Measurements from ENCODE around the gene ADSS1.
"Not testable (repeated sequence)": the region's sequence is repeated elsewhere in the genome, so short reads cannot be mapped to it uniquely, and the experiment has no call there.

ADSS1 gene

DNA sequence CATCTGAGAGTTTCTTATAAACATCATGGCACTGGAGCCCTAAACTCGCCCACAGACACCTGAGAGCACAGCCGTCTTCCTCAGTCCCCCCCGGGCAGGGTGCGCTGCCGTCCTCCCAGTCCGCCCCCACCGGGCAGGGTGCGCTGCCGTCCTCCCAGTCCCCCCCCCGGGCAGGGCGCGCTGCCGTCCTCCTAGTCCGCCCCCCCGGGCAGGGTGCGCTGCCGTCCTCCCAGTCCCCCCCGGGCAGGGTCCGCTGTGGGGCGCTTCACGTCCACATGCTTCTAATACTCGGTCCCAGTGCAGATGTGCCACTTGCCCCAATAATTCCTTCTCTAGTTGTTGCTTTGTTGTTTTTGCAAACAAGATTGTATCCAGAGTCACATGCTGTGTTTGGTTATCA lies 6.9 kb upstream of the ADSS1 start:
- Mint-ChIP-seq H3K4me3 (no peak overlapping the region), H3K4me1 (no peaks in the 10 kb centered on the region), H3K9me3 (no peaks in the 10 kb centered on the region), H3K36me3 (peaks cover 12% of the 10 kb centered on the region), H3K27ac (no peak overlapping the region)
- DNase-seq (ENCODE audit: low spot score in 2 of 2) (no peak), ATAC-seq (no peak)

DNA sequence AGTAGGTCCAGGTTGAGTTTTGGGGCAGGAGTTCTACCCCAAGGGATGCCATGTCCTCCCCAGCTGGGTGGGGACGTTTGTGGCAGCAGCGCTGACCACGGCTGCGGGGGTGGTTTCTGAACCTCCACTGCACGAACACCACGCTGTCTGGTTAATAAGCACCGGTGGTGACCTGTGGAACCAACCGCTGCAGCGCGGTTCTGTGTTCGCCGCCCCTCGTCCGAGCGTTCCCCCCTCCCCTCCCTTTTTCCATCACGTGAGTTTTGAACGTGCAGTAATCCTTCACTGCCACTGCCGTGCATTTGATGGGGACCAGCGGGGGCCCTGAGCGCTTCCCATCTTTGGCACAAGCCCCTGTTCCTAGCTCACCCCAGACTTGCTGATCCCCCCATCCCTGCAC lies 6.4 kb upstream of the ADSS1 start:
- H3K4me1 Mint-ChIP-seq = no peaks in the 10 kb centered on the region
- H3K9me3 Mint-ChIP-seq = no peaks in the 10 kb centered on the region
- ATAC-seq = no peak
- peaks cover 12% of the 10 kb centered on the region for H3K36me3 Mint-ChIP-seq
- H3K4me3 Mint-ChIP-seq = no peak overlapping the region
- no peak overlapping the region for H3K27ac Mint-ChIP-seq
- DNase-seq (ENCODE audit: low spot score in 2 of 2) = no peak

DNA sequence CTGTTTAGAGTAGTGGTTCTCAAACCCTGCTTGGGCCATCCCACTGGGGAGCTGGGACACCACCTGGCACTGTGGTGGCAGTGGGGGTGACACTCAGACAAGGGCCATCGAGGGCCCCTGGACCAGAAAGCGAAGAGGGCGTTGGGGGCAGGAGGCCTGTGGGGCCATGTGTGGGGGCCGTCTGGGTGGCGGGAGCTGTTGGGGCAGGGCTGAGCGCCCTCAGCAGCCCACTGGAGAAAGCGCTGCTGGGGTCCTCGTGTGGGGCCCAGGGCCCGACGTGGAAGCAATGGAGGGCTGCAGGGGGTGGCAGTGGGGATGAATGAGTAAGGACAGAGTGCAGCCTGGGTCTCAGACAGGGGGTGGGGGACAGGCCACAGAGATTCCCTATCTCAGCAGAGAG lies 5.9 kb upstream of the ADSS1 start:
- H3K4me1 Mint-ChIP-seq = no peaks in the 10 kb centered on the region
- no peaks in the 10 kb centered on the region for H3K9me3 Mint-ChIP-seq
- no peak for DNase-seq (ENCODE audit: low spot score in 2 of 2)
- H3K27ac Mint-ChIP-seq = no peak overlapping the region
- ATAC-seq = no peak
- peaks cover 8% of the 10 kb centered on the region for H3K36me3 Mint-ChIP-seq
- H3K4me3 Mint-ChIP-seq = no peak overlapping the region

DNA sequence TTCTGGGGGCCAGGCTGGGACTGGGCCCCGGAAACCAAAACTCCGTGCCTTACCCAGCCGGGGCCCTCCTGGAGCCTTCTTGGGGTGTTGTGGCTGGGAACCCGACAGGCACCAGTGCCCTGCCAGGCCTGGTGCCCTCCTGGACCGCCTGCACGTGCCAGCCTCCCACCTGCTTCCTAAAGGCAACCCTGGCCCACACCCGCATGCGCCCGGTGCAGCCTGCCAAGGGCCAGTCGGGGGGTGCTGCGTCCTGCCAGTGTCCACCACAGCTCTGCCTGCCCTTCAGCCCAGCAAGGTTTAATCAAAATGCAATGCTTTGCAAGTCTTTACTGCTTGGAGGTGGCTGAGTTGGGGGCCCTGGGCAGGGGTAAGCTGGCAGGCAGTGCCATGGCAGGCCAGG lies 5.2 kb upstream of the ADSS1 start:
- H3K4me1 Mint-ChIP-seq = no peaks in the 10 kb centered on the region
- no peak overlapping the region for H3K4me3 Mint-ChIP-seq

DNA sequence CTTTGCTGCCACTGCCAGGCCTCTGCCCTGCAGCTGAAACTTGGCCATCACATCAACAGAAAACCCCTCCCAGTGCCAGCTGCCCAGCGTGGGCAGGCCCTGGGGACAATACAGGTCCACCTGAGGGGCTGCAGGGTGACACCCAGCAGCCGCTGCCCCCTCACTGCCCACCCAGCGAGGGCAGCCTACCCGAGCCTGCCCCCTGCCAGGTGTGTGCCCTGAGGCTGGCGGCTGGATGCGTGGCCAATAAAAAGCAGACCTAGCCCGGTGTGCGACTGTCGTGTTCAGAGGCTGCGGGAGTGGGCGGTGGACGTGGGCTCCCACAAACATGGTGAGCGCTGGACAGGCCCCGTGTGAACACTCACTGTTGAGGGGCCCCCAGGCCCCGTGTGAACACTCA lies 4.7 kb upstream of the ADSS1 start:
- H3K4me1 Mint-ChIP-seq = no peaks in the 10 kb centered on the region

More for the DNA sequence above, 5.2 kb upstream of the ADSS1 start:
- Mint-ChIP-seq H3K36me3 (peaks cover 6% of the 10 kb centered on the region), H3K27ac (no peak overlapping the region), H3K9me3 (no peaks in the 10 kb centered on the region)
- ATAC-seq (no peak), DNase-seq (ENCODE audit: low spot score in 2 of 2) (no peak)

DNA sequence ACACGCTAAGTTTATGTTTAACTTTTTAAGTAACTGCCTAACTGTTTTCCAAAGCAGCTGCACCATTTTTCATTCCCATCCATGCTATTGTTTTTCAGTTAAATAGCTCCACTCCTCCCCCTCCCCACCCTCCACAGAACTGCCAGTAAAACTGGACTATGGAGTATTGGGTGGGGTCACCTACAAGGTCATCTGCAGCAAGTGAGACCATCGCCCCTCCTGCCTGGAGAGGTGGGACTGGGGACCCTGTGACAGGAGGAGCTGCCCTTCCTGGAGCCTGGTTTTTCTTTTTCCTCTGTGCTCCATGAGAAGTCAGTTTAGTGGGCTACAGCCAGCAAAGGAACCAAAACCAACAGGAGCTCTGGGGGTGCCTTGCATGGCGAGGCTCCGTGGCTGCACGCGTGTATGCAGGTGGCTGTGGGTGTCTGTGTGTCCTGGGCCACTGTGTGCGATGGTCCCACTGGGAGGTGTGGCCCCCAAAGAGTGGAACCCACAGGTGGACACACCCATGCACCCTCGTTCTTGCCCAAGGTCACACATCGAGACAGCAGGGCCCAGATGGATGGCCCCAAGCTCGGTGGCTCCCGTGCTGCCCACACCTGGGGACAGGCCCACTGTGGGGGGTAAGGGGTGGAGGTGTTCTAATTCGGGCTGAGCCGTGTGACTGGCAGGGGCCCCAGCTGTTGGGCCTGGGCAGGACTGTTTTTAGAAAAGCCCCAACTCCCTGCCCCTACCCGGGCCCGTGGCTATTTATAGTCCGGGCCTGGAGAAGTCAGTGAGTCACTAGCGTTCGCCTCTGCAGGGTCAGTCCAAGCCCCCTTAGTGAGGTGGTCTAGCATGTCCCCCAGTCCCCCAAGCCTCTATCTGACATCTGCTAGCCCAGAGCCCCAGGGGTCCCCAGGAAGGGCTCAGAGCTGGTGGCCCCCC lies 2.3 kb upstream of the ADSS1 start:
- H3K9me3 Mint-ChIP-seq = no peaks in the 10 kb centered on the region
- no peak for DNase-seq (ENCODE audit: low spot score in 2 of 2)
- H3K4me1 Mint-ChIP-seq = no peaks in the 10 kb centered on the region
- peaks cover 6% of the 10 kb centered on the region for H3K36me3 Mint-ChIP-seq
- no peak overlapping the region for H3K27ac Mint-ChIP-seq
- no peak overlapping the region for H3K4me3 Mint-ChIP-seq
- no peak for ATAC-seq

More for the DNA sequence above, 4.7 kb upstream of the ADSS1 start:
- no peak for ATAC-seq
- no peak for DNase-seq (ENCODE audit: low spot score in 2 of 2)
- no peaks in the 10 kb centered on the region for H3K9me3 Mint-ChIP-seq
- no peak overlapping the region for H3K4me3 Mint-ChIP-seq
- no peak overlapping the region for H3K27ac Mint-ChIP-seq
- H3K36me3 Mint-ChIP-seq = peaks cover 6% of the 10 kb centered on the region

DNA sequence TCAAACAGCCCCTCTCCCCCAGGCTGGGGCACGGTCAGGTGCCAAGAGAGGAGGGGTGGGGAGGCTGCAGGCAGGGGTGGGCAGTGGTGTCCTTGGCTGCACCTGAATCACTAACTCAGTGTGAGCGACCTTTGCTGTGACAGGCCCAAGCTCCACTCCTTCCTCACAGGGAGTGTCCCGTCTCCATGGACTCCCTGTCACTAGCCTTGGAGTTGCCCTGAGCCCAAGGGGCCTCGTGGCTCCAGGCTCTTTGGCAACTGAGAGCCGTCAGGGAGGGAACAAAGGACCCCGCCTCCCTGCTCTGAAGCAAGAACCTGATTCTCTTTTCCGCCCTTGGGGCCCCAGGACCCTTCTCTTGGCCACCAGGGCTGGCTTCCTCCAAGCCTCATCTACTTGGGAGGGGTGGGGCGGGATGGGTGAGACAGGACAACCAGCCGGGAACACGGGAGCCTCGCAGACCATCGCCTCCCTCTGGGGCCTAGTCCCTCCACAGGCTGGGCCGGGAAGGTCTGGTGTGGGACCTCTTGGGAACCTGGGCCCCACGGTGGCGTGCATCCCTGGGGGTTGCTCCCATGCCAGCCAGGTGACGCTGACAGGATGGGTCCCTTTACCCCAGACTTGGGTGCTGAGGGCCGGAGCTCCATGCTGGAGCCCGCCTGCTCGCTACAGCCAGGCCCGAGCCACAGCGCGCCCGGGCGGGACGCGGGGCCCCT lies 935 bp upstream of the ADSS1 start:
- DNase-seq (ENCODE audit: low spot score in 2 of 2) (no peak), ATAC-seq (no peak)
- H3K9me3 Mint-ChIP-seq = no peaks in the 10 kb centered on the region
- H3K36me3 Mint-ChIP-seq = peaks cover under 1% of the 10 kb centered on the region
- H3K27ac Mint-ChIP-seq = no peak overlapping the region
- H3K4me3 Mint-ChIP-seq = peak overlapping the region; percentile 55
- H3K4me1 Mint-ChIP-seq = peaks cover 8% of the 10 kb centered on the region

DNA sequence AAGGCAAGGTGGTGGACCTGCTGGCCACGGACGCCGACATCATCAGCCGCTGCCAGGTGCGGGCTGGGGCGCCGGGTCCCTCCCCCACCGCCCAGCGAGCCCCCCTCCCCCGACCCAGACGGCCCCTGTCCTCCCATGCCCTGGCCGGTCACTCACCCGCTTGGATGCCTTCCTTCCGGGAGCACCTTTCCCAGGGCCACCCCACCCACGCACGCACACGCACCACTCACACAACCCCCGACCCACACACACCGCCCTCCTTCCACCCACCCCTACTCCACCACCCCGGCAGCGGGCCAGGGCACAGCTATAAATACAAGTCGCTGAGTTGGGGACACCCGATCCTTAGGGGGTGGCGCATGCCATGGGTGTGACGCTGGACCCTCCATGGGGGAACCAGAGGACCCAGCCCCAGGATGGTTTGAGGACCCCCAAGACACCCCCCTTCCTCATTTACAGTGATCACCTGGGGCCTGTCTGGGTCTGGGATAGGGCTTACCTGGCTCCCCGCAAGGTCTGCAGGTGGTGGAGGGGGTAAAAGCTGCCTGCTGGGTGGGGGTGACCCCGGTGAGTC lies 465 bp downstream of the ADSS1 start:
- H3K4me3 Mint-ChIP-seq = peak overlapping the region; percentile 55
- no peaks in the 10 kb centered on the region for H3K36me3 Mint-ChIP-seq
- no peak overlapping the region for H3K27ac Mint-ChIP-seq
- no peaks in the 10 kb centered on the region for H3K9me3 Mint-ChIP-seq
- no peak for DNase-seq (ENCODE audit: low spot score in 2 of 2)
- H3K4me1 Mint-ChIP-seq = peaks cover 14% of the 10 kb centered on the region
- ATAC-seq = peak; percentile 3

DNA sequence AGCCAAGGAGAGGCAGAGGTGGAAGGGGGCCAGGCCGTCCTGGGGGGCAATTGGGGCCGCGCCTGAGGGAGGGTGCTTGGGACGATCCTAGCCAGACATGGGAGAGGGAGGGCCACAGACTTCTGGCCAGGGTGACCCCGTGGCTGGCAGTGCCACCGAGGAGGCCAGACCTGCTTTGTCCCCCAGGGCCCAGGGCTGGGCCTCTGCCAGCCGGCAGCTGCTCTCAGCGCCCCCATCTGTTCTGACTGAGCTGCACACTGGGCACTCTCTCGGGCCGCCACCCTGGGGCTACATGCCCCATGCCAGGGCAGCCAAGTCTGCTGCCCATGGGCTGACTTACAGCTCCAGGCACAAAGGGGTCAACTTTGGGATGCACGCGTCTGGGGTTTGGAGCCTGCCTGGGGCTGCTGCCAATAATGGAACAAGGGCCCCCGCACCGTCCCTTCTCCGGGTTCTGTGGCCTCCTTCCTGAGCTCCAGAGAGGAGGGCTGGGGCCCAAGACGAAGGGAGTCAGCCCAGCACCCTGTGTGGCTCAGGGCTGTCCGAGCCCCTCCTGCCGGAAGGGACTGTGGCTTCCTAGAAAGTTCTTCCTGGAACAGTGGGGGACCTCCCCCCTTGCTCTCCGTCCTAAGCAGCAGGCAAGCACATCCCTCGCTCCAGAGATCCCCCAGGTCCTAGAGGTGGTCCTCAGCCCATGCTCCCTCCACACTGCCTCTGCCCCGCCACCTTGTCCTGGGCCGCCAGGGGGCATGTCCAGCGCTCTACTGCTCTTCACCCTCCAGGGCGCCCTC lies 1.1 kb downstream of the ADSS1 start:
- Mint-ChIP-seq H3K27ac (no peak overlapping the region), H3K9me3 (no peaks in the 10 kb centered on the region), H3K4me1 (peaks cover 14% of the 10 kb centered on the region), H3K4me3 (peak overlapping the region; percentile 55), H3K36me3 (no peaks in the 10 kb centered on the region)
- ATAC-seq (no peak), DNase-seq (ENCODE audit: low spot score in 2 of 2) (no peak)

DNA sequence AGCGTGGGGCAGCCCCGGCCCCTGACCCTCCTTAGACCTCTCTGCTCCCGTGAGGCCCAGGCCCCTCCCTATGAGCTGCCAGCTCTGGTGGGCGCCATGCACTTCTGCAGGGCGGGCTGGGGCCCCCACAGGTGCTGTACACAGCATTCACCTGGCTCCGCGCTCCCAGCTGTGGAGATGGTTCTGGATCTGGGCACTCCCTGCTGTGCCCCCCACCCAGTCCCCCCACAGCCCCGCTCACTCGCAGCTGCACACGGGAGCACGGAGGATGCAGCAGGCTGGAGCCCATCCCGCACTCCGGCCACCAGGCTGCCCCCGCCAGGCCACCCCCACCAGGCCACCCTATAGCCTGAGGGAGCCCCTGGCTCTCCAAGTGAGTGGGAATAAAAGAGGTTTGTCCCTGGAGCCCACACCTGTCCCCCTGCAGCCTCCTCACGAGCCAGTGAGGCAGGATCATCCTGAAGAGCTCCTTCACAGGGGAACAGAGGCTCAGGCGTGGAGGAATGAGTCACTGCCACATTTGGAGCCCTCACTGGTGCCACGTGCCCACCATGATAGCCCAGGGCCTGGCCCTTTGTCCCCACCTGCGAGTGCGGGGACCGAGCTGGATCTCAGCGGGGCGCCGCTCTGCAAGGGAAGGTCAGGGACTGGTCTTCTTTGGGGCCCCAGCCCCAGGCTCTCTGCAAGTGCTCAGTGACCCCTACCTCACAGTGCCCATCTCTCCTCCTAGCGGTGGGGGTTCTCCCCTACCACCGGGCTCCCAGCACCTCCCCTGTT lies 1.9 kb downstream of the ADSS1 start:
- DNase-seq (ENCODE audit: low spot score in 2 of 2) (no peak), ATAC-seq (no peak)
- Mint-ChIP-seq H3K4me3 (peak overlapping the region; percentile 55), H3K36me3 (no peaks in the 10 kb centered on the region), H3K9me3 (no peaks in the 10 kb centered on the region), H3K4me1 (peaks cover 14% of the 10 kb centered on the region), H3K27ac (no peak overlapping the region)

DNA sequence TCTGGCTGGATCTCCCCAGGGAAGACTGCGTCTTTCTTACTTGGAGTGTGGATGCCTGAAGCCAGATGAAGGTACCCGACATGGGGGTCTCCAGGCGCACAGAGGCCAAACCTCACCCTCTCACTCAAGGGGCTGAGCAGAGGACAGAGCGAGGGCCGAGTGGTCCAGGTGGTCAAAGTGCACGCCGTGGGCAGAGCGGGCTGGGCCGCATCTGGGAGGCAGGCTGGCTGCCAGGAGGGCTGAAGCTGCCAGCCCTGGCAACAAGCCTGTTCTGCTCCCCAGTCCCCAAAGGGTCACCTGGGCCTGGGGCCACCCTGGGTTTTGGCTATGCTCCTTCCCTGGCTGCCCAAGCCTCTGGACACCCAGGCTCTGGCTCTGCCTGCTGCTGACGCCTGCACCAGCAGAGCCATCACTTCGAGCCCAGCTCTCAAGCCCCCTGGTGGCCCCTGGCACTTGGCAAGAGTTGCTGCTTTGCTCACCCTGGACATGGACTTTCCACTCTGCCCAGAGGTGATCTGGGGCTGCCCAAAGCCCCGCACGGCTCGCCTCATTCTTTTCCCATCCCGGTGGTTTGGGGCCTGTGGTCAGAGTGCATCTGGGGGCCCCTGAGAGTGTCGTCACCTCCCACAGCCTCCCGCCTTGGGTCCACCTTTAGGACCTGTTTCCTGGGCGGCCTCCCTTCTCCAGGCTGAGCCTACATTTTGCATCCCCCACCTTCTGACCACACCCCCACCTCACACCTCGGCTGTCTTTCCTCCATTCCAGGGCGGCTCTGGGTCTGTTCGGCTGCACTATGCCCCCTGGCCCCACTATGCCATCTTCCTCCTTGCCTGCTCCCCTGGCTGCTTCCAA lies 2.8 kb downstream of the ADSS1 start:
- DNase-seq (ENCODE audit: low spot score in 2 of 2) (no peak), ATAC-seq (no peak)
- Mint-ChIP-seq H3K4me1 (peaks cover 14% of the 10 kb centered on the region), H3K9me3 (no peaks in the 10 kb centered on the region), H3K36me3 (no peaks in the 10 kb centered on the region), H3K4me3 (no peak overlapping the region), H3K27ac (no peak overlapping the region)

DNA sequence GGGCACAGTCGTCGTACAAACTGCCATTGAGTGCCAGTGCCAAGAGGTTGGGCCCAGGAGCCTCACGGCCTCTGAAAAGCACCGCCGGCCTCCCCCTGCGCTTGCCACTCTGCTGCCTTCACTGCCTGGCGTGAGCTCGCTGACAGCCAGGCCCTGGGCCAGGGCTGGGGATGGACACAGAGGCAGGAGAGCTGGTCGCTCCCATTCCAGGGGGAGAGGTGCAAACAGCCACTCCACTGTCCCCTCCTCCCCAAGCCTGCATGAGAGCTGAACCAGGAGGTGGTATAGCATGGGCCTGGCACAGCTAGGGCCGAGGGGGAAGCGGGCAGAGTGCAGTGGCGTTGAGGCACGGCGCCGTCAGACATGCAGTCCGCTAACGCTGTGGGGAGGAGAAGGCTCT lies 4.6 kb downstream of the ADSS1 start:
- Mint-ChIP-seq H3K27ac (no peak overlapping the region), H3K4me1 (peaks cover 14% of the 10 kb centered on the region), H3K4me3 (no peak overlapping the region), H3K36me3 (no peaks in the 10 kb centered on the region), H3K9me3 (no peaks in the 10 kb centered on the region)
- no peak for DNase-seq (ENCODE audit: low spot score in 2 of 2)
- no peak for ATAC-seq

DNA sequence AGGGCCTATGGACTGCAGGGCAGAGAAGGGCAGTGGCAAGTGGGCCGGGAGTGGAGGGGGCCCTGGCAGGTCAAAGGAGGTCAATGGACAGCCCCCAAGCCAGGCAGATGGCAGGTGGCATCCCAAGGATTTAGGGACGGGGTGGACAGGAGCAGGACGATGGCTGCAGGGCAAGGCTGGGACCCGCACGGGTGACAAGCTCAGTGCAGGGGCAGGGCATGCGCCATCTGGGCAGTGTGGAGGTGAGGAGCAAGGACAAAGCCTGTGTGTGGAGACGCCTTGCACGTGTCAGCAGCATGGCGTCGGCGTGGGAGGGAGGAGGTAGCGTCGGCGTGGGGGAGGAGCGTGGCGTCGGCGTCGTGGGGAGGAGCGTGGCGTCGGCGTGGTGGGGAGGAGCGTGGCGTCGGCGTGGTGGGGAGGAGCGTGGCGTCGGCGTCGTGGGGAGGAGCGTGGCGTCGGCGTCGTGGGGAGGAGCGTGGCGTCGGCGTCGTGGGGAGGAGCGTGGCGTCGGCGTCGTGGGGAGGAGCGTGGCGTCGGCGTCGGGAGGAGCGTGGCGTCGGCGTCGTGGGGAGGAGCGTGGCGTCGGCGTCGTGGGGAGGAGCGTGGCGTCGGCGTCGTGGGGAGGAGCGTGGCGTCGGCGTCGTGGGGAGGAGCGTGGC lies 5.3 kb downstream of the ADSS1 start:
- not testable (repeated sequence) for ATAC-seq; H3K4me3 Mint-ChIP-seq; DNase-seq (ENCODE audit: low spot score in 2 of 2); H3K27ac Mint-ChIP-seq; H3K36me3 Mint-ChIP-seq; H3K9me3 Mint-ChIP-seq
- peaks cover 14% of the 10 kb centered on the region for H3K4me1 Mint-ChIP-seq

Data from stimulated activated effector memory CD8-positive, alpha-beta T cell treated with anti-CD3 and anti-CD28 coated beads, Interleukin-12 subunit alpha, Interleukin-12 subunit beta, amount 100 ng/mL, for 72 hours (primary cell).